Measurements from ENCODE around the gene ACOX3. TPM values are rescaled to one million over a fixed set of nuclear protein-coding genes. Genes with fewer than 3 reads are reported as not detected.

ACOX3 gene
- total RNA-seq, 4 donors from 2014 or later = 18.7 to 104 (median 31.3) TPM

DNA sequence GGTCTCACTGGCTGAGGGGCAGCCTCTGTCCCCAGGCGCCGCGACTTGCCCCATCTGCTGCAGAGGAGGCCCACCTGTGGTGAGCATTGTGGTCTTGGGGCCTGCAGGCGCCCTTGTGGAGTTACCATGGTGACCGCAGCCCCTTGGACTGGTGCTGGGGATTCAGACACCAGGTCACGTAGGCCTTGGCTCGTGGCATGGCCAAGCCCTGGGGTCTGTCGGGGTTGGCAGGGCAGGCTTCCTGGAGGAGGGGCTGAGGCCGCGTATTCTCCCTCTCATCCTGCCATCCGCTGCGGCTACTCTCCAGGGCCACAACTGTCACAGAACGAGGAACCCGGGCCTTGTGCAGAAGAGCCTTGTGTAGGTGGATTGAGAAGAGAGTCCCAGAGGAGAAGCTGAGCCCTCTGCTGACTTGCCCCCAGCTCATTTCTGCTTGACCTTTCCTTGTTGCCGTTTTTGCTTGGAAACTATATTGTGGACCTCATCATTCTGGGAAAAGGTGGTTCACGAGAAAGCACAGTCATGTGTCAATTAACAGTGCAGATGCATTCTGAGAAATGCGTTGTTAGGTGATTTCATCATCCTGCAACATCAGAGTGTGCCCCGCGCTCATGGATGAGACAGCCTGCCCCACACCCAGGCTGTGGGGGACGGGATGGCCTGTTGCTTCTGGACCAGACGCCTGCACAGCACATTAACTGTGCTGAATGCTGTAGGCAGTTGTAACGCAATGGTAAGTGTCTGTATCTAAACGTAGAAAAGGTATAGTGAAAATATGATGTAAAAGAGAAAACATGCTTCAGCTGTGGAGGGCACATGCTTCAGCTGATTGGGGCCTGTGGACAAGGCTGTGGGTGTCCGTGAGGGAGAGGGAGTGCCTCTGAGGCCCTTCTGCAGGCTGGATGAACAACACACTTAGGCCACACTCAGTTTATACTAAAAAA, 38.5 kb upstream of the ACOX3 start:
- WGBS, 2 donors (ENCODE audit: low coverage in 1 of 2) = 90 to 92% methylated on average over 3 to 23 of the region's 24 CpGs
- in situ Hi-C loops (cut with MboI; ENCODE audit: low pct_ligation_motif_present in 1 of 4, low pct_unique_long_range_greater_than_20kb in 1 of 4, low sequenced_read_pairs in 3 of 4) = no loop called here
- H3K27ac ChIP-seq = no peak overlapping the region
- H3K4me1 ChIP-seq = no peaks in the 10 kb centered on the region
- intact Hi-C loops (cut with DNase I; ENCODE audit: low total_unique reads) = no loop called here
- H3K9me3 ChIP-seq = no peaks in the 10 kb centered on the region
- H3K27me3 ChIP-seq = no peaks in the 10 kb centered on the region
- no peak overlapping the region for H3K4me3 ChIP-seq
- no peak for DNase-seq
- no peaks in the 10 kb centered on the region for H3K36me3 ChIP-seq
- TF ChIP-seq, protein P1, sequence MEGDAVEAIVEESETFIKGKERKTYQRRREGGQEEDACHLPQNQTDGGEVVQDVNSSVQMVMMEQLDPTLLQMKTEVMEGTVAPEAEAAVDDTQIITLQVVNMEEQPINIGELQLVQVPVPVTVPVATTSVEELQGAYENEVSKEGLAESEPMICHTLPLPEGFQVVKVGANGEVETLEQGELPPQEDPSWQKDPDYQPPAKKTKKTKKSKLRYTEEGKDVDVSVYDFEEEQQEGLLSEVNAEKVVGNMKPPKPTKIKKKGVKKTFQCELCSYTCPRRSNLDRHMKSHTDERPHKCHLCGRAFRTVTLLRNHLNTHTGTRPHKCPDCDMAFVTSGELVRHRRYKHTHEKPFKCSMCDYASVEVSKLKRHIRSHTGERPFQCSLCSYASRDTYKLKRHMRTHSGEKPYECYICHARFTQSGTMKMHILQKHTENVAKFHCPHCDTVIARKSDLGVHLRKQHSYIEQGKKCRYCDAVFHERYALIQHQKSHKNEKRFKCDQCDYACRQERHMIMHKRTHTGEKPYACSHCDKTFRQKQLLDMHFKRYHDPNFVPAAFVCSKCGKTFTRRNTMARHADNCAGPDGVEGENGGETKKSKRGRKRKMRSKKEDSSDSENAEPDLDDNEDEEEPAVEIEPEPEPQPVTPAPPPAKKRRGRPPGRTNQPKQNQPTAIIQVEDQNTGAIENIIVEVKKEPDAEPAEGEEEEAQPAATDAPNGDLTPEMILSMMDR (IDR thresholded peaks at IDR 0.05) = no peak
- TF ChIP-seq EP300 (IDR thresholded peaks at IDR 0.05; ENCODE audit: low read depth) = no peak

DNA sequence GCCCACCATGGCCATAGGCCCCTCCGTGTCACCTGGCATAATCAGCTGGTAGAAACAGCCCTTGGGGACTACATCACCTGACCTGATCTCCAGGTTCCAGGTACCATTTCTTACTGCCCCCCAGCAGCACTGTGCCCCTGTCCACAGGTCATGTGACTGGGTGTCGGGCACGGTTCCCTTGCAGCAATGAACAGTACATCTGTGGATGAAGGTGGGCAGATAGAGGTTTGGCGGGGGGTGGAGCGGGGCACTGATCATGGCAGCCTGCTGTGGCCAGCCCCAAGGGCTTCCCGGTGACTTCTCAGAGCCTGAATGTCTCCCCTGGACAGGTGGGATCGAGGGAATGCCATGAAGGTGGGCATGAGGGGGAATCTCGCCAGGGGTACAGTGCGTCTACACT, 37.8 kb upstream of the ACOX3 start:
- no peak overlapping the region for H3K4me3 ChIP-seq
- no peaks in the 10 kb centered on the region for H3K27me3 ChIP-seq
- no peaks in the 10 kb centered on the region for H3K9me3 ChIP-seq
- no peak overlapping the region for H3K27ac ChIP-seq
- 92 to 100% methylated on average over 1 to 9 of the region's 9 CpGs for WGBS, 2 donors (ENCODE audit: low coverage in 1 of 2)
- H3K4me1 ChIP-seq = peaks cover 0 to 7% (median 2%) of the 10 kb centered on the region in 4 donors
- no peaks in the 10 kb centered on the region for H3K36me3 ChIP-seq
- intact Hi-C loops (cut with DNase I; ENCODE audit: low total_unique reads) (no loop called here), in situ Hi-C loops (cut with MboI; ENCODE audit: low pct_ligation_motif_present in 1 of 4, low pct_unique_long_range_greater_than_20kb in 1 of 4, low sequenced_read_pairs in 3 of 4) (no loop called here)
- TF ChIP-seq POLR2A (IDR thresholded peaks at IDR 0.05) (no peak), EP300 (IDR thresholded peaks at IDR 0.05; ENCODE audit: low read depth) (no peak), POLR2AphosphoS5 (IDR thresholded peaks at IDR 0.05) (no peak)
- TF ChIP-seq, protein P1 (IDR thresholded peaks at IDR 0.05) = no peak
- no peak for DNase-seq

DNA sequence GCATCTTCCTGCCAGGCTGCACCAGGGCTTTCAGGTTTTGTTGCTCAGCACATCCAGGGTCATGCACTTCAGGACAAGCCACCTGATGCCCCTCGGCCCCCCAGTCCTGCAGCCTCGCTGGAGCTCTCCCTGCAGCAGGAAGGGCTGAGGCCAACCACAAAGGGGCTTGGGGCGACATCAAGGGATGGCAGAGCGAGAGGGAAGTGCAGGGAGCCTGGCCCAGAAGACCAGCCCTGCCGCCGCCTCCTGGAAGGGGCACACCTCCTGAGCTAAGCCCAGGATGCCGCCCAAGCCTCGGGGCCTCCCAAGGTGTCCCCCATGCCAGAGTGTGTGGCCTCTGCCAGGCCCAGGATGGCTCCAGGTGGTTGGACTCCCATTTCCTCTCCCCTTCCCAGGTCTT, 37.2 kb upstream of the ACOX3 start:
- no peak for DNase-seq
- Histone ChIP-seq H3K27ac (no peak overlapping the region), H3K36me3 (no peaks in the 10 kb centered on the region), H3K4me3 (no peak overlapping the region), H3K9me3 (no peaks in the 10 kb centered on the region), H3K4me1 (peaks cover under 1 to 14% (median 6%) of the 10 kb centered on the region in 4 donors), H3K27me3 (no peaks in the 10 kb centered on the region)
- TF ChIP-seq, protein P1 (IDR thresholded peaks at IDR 0.05) = no peak
- TF ChIP-seq POLR2A (IDR thresholded peaks at IDR 0.05) (no peak), EP300 (IDR thresholded peaks at IDR 0.05; ENCODE audit: low read depth) (no peak), POLR2AphosphoS5 (IDR thresholded peaks at IDR 0.05) (no peak)
- 90% methylated on average over 8 of the region's 8 CpGs; no CpG with 5 or more reads in 1 of the 2 donors for WGBS, 2 donors (ENCODE audit: low coverage in 1 of 2)
- intact Hi-C loops (cut with DNase I; ENCODE audit: low total_unique reads) = no loop called here
- in situ Hi-C loops (cut with MboI; ENCODE audit: low pct_ligation_motif_present in 1 of 4, low pct_unique_long_range_greater_than_20kb in 1 of 4, low sequenced_read_pairs in 3 of 4) = no loop called here

- no peaks in the 10 kb centered on the region for H3K9me3 ChIP-seq
- WGBS, 2 donors (ENCODE audit: low coverage in 1 of 2) = 94% methylated on average over 11 of the region's 16 CpGs; no CpG with 5 or more reads in 1 of the 2 donors
- H3K27me3 ChIP-seq = no peaks in the 10 kb centered on the region
- H3K27ac ChIP-seq = no peak overlapping the region
- H3K36me3 ChIP-seq = no peaks in the 10 kb centered on the region
- no peak overlapping the region for H3K4me3 ChIP-seq
- intact Hi-C loops (cut with DNase I; ENCODE audit: low total_unique reads) = no loop called here
- in situ Hi-C loops (cut with MboI; ENCODE audit: low pct_ligation_motif_present in 1 of 4, low pct_unique_long_range_greater_than_20kb in 1 of 4, low sequenced_read_pairs in 3 of 4) = no loop called here
- DNase-seq = no peak
- peaks cover 5 to 19% (median 10%) of the 10 kb centered on the region in 4 donors for H3K4me1 ChIP-seq
- TF ChIP-seq POLR2AphosphoS5 (IDR thresholded peaks at IDR 0.05) (no peak), POLR2A (IDR thresholded peaks at IDR 0.05) (no peak), EP300 (IDR thresholded peaks at IDR 0.05; ENCODE audit: low read depth) (no peak)
- TF ChIP-seq, protein P1 (IDR thresholded peaks at IDR 0.05) = no peak
Observed at GRCh38 chr4:8477095-8477635, 36.6 kb upstream of the ACOX3 start.
